Psoas muscle (tissue), 8 donors: ENCODE results near the gene C15orf39. TPM values are rescaled to one million over a fixed set of nuclear protein-coding genes. Genes with fewer than 3 reads are reported as not detected.
"Not testable (repeated sequence)": the region's sequence is repeated elsewhere in the genome, so short reads cannot be mapped to it uniquely, and the experiment has no call there.

Experiments
- ATAC-seq, 4 donors: fragments of 200-7000 bp; cut with Tn5 transposase; one replicate each; pipeline ENCODE4 v1.9.1; 2020; ENCODE audit warnings: moderate library complexity in 3 of 4, mild to moderate bottlenecking in 2 of 4
- DNase-seq, 2 donors: peaks; one replicate each; pipeline ENCODE4 v3.0.0-alpha.2; 2020
- H3K27ac ChIP-seq: fragments of 200-600 bp; one replicate; pipeline ENCODE4 v1.8.0; 2022
- H3K27me3 ChIP-seq, 3 donors: fragments of 200-600 bp in 1 of 3; one replicate each; pipeline versions ENCODE4 v1.6.1 to v1.8.0; 2013 to 2022; ENCODE audit warnings: low read length in 2 of 3, mild to moderate bottlenecking in 2 of 3, moderate library complexity in 1 of 3; ENCODE audit not compliant: insufficient read depth in 3 of 3
- H3K36me3 ChIP-seq, 2 donors: fragments of 200-600 bp in 1 of 2; one replicate each; pipeline versions ENCODE4 v1.6.1 to v1.8.0; 2013 to 2022; ENCODE audit warnings: low read depth in 1 of 2, mild to moderate bottlenecking in 1 of 2, moderate library complexity in 1 of 2; ENCODE audit not compliant: insufficient read depth in 1 of 2
- H3K4me1 ChIP-seq: fragments of 200-600 bp; one replicate; pipeline ENCODE4 v1.8.0; 2022
- H3K4me3 ChIP-seq: fragments of 200-600 bp; one replicate; pipeline ENCODE4 v1.8.0; 2022; ENCODE audit warnings: mild to moderate bottlenecking
- H3K9me3 ChIP-seq: fragments of 200-600 bp; one replicate; pipeline ENCODE4 v1.8.0; 2022
- WGBS, 3 donors: extraction: QIAGEN DNeasy Blood & Tissue Kit; methylation state at CpG; one replicate each; pipeline versions ENCODE4 v1.1.6 to v1.1.7; 2013; 5-methylcytosine and 5-hydroxymethylcytosine counted together
- intact Hi-C, 2 donors: fragments of 100-400 bp; cut with DNase I; formaldehyde crosslinking; loops; one replicate each; pipeline versions ENCODE4 v1.11.0 to v1.14.2; 2022
- polyA plus RNA-seq, 3 donors: library from polyadenylated mRNA; stranded (reverse); fragments of 200-250 nt; gene quantifications; one replicate each; pipeline ENCODE4 v1.2.3, GENCODE V29; 2013
- total RNA-seq, 4 donors: library from RNA; stranded (reverse); fragmentation: NEBNext Ultra II Directional in 2 of 4; extraction: Animal tissue kit (Norgen Biotek cat#: 25700) in 2 of 4; gene quantifications; one replicate each; pipeline versions ENCODE4 v1.2.1 to v1.2.4, GENCODE V29; 2021 to 2023
- TF ChIP-seq, protein P1 (sequence below): fragments of 200-600 bp; IDR thresholded peaks from one replicate; pipeline ENCODE4 v1.8.0; 2022; ENCODE audit warnings: antibody characterized with exemption
- donor health status: healthy with polysubstance abuse.
- donor health status: DM: no; HTN: no; CAD: no; lungs with moderate emphysema.
- donor health status: Bipolar disorder and iron deficiency.
- donor health status: healthy.
- donor health status: DM: yes; HTN: yes; CAD: no.
- donor health status: DM: no; HTN: no; CAD: no.
- donor health status: DM: no; HTN: no; CAD: no.
- donor health status: DM: yes; HTN: yes; CAD: no.

C15orf39 gene
- total and polyA plus RNA-seq, 7 donors = 2.5 to 4.6 (median 4.0) TPM

DNA sequence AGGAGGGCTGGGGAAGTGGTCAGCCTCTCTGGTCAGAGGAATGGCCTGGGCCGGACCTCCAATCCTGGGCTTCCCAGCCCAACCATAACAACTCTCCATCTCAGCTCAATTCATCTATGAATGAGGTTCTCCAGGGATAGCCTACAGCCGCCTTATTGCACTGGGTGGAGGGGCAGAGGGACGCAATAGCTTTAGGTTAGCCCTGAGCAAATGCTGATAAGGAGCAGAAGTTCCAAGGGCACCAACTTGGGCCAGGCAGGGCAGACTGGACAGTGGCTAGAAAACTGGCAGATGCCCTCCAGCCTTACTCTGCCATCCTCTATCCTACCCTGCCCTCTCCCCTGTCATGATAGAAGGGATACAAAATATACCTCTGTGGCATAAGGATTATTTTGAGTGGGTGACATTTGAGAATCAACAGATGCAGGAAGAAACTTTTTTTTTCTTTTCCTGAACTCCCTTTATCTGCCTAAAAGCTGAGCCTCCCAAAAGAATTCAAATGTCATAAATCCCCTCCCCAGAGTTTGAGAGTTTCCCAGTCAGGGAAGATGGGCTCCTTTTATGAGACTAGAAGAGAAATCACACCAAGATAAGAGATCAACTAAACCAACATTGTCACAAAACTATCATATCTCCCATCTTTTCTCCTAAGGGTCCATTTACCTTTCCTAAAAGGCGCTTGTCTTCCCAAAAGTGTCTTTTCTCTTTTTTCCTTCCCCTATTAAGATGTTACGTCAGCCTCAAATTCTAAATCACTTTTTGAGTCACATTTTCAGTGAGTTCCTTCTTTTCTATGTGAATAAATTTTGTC, 40.4 kb upstream of the C15orf39 start:
- DNase-seq (no peak), ATAC-seq (no peak)
- Histone ChIP-seq H3K36me3 (no peaks in the 10 kb centered on the region), H3K27ac (no peak overlapping the region), H3K9me3 (no peaks in the 10 kb centered on the region), H3K4me1 (no peaks in the 10 kb centered on the region), H3K27me3 (peaks cover 0 to 3% (median 0%) of the 10 kb centered on the region in 3 donors), H3K4me3 (no peak overlapping the region)
- TF ChIP-seq, protein P1, sequence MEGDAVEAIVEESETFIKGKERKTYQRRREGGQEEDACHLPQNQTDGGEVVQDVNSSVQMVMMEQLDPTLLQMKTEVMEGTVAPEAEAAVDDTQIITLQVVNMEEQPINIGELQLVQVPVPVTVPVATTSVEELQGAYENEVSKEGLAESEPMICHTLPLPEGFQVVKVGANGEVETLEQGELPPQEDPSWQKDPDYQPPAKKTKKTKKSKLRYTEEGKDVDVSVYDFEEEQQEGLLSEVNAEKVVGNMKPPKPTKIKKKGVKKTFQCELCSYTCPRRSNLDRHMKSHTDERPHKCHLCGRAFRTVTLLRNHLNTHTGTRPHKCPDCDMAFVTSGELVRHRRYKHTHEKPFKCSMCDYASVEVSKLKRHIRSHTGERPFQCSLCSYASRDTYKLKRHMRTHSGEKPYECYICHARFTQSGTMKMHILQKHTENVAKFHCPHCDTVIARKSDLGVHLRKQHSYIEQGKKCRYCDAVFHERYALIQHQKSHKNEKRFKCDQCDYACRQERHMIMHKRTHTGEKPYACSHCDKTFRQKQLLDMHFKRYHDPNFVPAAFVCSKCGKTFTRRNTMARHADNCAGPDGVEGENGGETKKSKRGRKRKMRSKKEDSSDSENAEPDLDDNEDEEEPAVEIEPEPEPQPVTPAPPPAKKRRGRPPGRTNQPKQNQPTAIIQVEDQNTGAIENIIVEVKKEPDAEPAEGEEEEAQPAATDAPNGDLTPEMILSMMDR = no peak
- 86 to 93% (median 92%) methylated on average over 5 of the region's 5 CpGs for WGBS, 3 donors
- intact Hi-C loops = no loop called here

DNA sequence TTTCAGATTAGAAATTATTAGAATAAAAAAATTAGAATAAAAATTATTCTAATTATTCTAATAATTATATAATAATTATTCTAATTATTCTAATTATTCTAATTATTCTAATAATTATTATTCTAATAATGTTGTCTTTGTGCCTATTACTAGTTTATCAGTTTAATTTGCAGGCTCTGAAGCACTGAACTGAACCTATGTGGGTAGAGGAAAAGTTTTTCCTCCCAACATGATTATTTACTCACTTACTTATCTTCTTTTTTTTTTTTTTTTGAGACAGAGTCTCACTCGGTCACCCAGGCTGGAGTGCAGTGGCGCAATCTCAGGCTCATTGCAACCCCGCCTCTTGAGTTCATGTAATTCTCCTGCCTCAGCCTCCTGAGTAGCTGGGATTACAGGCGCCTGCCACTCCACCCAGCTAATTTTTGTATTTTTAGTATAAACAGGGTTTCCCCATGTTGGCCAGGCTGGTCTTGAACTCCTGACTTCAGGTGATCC, 39.7 kb upstream of the C15orf39 start:
- Histone ChIP-seq H3K4me1 (no peaks in the 10 kb centered on the region), H3K9me3 (no peaks in the 10 kb centered on the region), H3K4me3 (no peak overlapping the region), H3K27me3 (peaks cover 0 to 3% (median 0%) of the 10 kb centered on the region in 3 donors), H3K27ac (no peak overlapping the region), H3K36me3 (no peaks in the 10 kb centered on the region)
- intact Hi-C loops = no loop called here
- 88 to 91% (median 88%) methylated on average over 4 of the region's 4 CpGs for WGBS, 3 donors
- DNase-seq (peak in 1 of 2 donors; percentile 59), ATAC-seq (no peak)
- TF ChIP-seq, protein P1 = no peak

DNA sequence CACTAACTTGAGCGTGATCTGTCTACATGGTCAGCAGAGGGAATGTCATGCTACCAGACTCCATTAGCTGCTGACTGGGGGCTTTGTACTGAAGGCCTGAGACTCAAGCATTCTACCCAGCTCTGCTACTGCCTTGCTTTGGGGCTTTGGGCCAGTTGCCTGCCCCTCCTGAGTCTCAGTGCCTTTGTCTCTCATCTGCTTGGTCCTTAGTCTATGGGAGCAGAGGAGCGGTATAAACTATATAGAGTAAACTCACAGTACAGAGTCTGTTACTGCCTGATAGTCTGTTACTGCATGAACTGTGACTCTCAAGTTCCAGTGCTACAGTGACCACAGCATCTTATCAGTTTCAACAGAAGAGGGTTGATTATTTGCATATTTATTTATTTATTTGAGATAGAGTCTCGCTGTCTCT, 38.5 kb upstream of the C15orf39 start:
- no peaks in the 10 kb centered on the region for H3K9me3 ChIP-seq
- peaks cover 0 to 3% (median 0%) of the 10 kb centered on the region in 3 donors for H3K27me3 ChIP-seq
- H3K4me1 ChIP-seq = no peaks in the 10 kb centered on the region
- TF ChIP-seq, protein P1 = no peak
- H3K36me3 ChIP-seq = no peaks in the 10 kb centered on the region
- intact Hi-C loops = no loop called here
- H3K4me3 ChIP-seq = no peak overlapping the region
- no peak for ATAC-seq
- WGBS, 3 donors = 90 to 95% (median 92%) methylated on average over 3 of the region's 3 CpGs
- DNase-seq = no peak
- H3K27ac ChIP-seq = no peak overlapping the region

DNA sequence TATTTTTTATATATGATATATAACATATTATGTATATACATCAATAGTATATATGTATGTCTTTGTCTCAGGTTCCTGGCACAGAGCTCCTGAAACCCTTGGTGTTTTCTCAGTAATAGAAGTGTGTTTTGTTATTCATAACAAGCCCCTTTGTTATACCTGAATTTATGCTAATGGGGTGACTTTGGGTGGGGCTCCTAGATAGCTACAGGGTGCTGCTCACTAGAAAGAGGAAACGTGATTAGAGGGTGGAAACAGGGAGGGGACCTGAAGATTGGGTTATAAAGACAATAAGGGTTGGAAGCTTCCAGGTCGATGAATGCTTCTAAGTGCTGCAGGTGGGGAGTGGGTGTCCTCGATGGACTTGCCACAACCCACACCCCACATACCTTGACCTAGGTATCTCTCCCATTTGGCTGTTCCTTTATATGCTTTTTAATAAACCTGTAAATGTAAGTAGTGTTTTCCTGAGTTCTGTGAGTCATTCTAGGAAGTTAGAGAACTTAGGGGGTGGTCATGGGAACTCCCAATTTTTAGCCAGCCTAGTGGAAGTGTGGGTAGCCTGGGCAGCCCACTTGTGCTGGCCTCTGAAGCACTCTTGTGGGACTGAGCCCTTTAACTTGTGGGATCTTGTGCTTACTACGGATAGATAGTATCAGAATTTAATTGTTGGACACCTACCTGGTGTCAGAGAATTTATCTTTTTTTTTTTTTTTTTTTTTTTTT, 36.9 kb upstream of the C15orf39 start:
- no peaks in the 10 kb centered on the region for H3K9me3 ChIP-seq
- no peak for ATAC-seq
- H3K4me1 ChIP-seq = no peaks in the 10 kb centered on the region
- 75 to 84% (median 78%) methylated on average over 4 of the region's 4 CpGs for WGBS, 3 donors
- intact Hi-C loops = no loop called here
- H3K36me3 ChIP-seq = no peaks in the 10 kb centered on the region
- TF ChIP-seq, protein P1 = no peak
- DNase-seq = no peak
- H3K27ac ChIP-seq = no peak overlapping the region
- no peak overlapping the region for H3K4me3 ChIP-seq
- H3K27me3 ChIP-seq = no peaks in the 10 kb centered on the region

DNA sequence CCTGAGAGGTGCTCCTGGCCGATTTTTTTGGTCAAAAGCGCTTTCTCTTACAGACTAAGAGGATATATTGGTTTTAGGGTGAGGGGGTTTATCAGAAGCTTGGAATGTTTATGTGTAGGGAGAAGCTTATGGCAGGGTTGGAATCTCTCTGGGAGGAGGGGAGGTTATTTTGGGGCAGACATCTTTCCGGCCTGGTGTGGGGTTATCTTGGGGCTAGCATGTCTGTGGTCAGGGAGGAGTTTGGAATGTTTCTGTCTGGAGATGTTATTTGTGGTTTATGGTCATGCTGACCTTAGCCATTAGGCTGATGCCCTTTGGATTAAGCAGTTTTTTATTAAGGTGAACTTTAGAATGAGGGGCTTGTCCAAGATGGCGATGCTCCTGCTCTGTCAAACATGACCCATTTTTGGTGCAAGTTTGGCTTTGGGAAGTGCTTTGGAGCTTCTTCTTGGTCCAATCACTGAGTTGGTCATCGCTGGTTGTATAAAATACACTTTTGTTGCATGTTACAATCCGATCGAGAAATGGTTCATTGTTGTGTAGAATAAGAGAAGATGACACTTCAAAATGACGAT, 35.1 kb upstream of the C15orf39 start:
- intact Hi-C loops, H3K36me3 ChIP-seq, ATAC-seq, H3K27me3 ChIP-seq, H3K27ac ChIP-seq, H3K4me3 ChIP-seq, DNase-seq, H3K9me3 ChIP-seq, H3K4me1 ChIP-seq: not testable (repeated sequence)
- 77 to 86% (median 85%) methylated on average over 8 of the region's 8 CpGs for WGBS, 3 donors
